CD8-positive, alpha-beta memory T cell (primary cell): ENCODE measurements around the gene DMBT1. TPM values are rescaled to one million over a fixed set of nuclear protein-coding genes. Genes with fewer than 3 reads are reported as not detected.

ENCODE experiments used
- CTCF ChIA-PET: fragments of 350-600 bp; sonication (Branson Sonifier 250); formaldehyde crosslinking; loops from one replicate; lab custom pipeline; 2021; ENCODE audit warnings: antibody characterized with exemption; lab: Charles Lee
- POLR2A ChIA-PET: fragments of 350-600 bp; sonication (Branson Sonifier 250); formaldehyde crosslinking; loops from one replicate; lab custom pipeline; 2021; ENCODE audit warnings: antibody characterized with exemption; lab: Charles Lee
- DNase-seq, 5 donors: peaks; one replicate each; pipeline versions ENCODE4 v3.0.0 to v3.0.0-alpha.2; 2020 to 2022; ENCODE audit warnings: mixed read lengths in 1 of 5
- H3K27ac ChIP-seq: one replicate; pipeline ENCODE4 v1.7.0; 2013; ENCODE audit warnings: low read depth, mild to moderate bottlenecking, low read length, moderate library complexity
- H3K27me3 ChIP-seq: 2 replicates; pipeline ENCODE4 v1.7.0; 2013; ENCODE audit warnings: low read length, mild to moderate bottlenecking; ENCODE audit not compliant: insufficient read depth, poor library complexity, severe bottlenecking
- H3K36me3 ChIP-seq: 2 replicates; pipeline ENCODE4 v1.7.0; 2013; ENCODE audit warnings: mild to moderate bottlenecking, low read length, moderate library complexity; ENCODE audit not compliant: insufficient read depth
- H3K4me1 ChIP-seq: 2 replicates; pipeline ENCODE4 v1.7.0; 2013; ENCODE audit warnings: mild to moderate bottlenecking, low read length, moderate library complexity; ENCODE audit not compliant: insufficient read depth
- H3K4me3 ChIP-seq: 2 replicates; pipeline ENCODE4 v1.7.0; 2013; ENCODE audit warnings: mild to moderate bottlenecking, low read length
- H3K9me3 ChIP-seq: 2 replicates; pipeline ENCODE4 v1.7.0; 2013; ENCODE audit warnings: mild to moderate bottlenecking, low read length
- H3K27ac Mint-ChIP-seq, 8 donors: one replicate each; pipeline ENCODE4 v1.8.0; 2020 to 2021; ENCODE audit warnings: mixed read lengths in 8 of 8, mild to moderate bottlenecking in 6 of 8, inconsistent platforms in 3 of 8, moderate library complexity in 3 of 8
- H3K27me3 Mint-ChIP-seq, 2 donors: one replicate each; pipeline ENCODE4 v1.8.0; 2020 to 2021; ENCODE audit warnings: mixed read lengths in 2 of 2, mild to moderate bottlenecking in 1 of 2, moderate library complexity in 1 of 2
- H3K36me3 Mint-ChIP-seq, 3 donors: one replicate each; pipeline ENCODE4 v1.8.0; 2020 to 2021; ENCODE audit warnings: mixed read lengths in 3 of 3, inconsistent platforms in 1 of 3, mild to moderate bottlenecking in 1 of 3
- H3K4me1 Mint-ChIP-seq, 3 donors: one replicate each; pipeline ENCODE4 v1.8.0; 2020 to 2021; ENCODE audit warnings: mixed read lengths in 3 of 3, inconsistent platforms in 1 of 3, mild to moderate bottlenecking in 1 of 3
- H3K4me3 Mint-ChIP-seq, 7 donors: one replicate each; pipeline ENCODE4 v1.8.0; 2020 to 2021; ENCODE audit warnings: mixed read lengths in 7 of 7, mild to moderate bottlenecking in 6 of 7, moderate library complexity in 4 of 7, inconsistent platforms in 2 of 7
- H3K9me3 Mint-ChIP-seq, 5 donors: one replicate each; pipeline ENCODE4 v1.8.0; 2020 to 2022; ENCODE audit warnings: mixed read lengths in 5 of 5, mild to moderate bottlenecking in 3 of 5, moderate library complexity in 2 of 5, inconsistent platforms in 1 of 5
- polyA plus RNA-seq: library from polyadenylated mRNA; unstranded; fragments of 300-500 nt; fragmentation: Illumina TruSeq; gene quantifications from one replicate; pipeline ENCODE4 v1.2.3, GENCODE V29; 2021
- total RNA-seq, 2 experiments: library from RNA; stranded (reverse); gene quantifications; one replicate each; pipeline ENCODE4 v1.2.3, GENCODE V29; 2021

The DMBT1 gene
- total and polyA plus RNA-seq, 3 experiments from 2014 or later = not detected

DNA sequence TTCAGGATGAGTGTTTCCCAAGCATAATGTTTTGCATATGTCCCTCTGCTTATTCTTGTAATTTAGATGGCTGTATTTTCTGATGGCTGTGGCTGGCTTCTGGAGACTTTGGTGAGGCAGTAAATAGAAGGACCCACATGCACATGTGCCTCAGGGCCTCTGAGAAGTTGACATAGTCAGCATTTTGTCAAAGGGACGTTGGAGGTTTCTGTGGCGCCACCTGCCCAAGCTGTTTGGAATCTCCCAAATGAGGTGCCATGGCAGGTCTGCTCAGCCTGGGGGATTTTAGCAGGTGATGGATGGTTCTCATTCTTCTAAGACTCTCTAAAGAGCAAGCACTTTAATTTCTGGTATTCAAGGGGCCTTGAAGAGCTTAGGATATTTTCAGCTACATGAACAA is 109.3 kb downstream of the DMBT1 start:
- H3K27ac Mint-ChIP-seq = no peak overlapping the region

DNA sequence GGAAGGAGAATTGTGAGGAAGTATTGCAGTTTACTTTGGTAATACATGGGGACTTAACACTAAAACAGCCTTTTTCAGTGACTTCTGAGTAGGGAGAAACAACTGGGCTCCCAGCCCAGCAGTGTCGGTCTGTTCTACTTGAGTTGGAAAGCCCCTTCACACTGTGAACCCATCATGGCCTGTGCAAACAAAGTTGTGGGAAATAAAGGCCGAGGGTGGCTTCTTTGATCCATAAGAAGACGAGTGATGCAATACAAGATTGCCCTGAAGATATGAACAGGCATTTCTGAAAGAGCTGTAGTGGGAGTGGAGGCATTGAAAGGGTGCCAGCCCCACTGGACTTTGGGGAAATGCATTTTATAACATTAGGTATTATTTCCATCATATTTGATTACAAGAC is 110.8 kb downstream of the DMBT1 start:
- Histone ChIP-seq H3K27ac (no peak overlapping the region), H3K27me3 (no peaks in the 10 kb centered on the region), H3K4me3 (no peak overlapping the region), H3K36me3 (no peaks in the 10 kb centered on the region), H3K9me3 (no peaks in the 10 kb centered on the region), H3K4me1 (no peaks in the 10 kb centered on the region)
- Mint-ChIP-seq H3K4me3 (no peak overlapping the region), H3K27me3 (peaks cover 16 to 44% of the 10 kb centered on the region in 2 donors), H3K36me3 (no peaks in the 10 kb centered on the region), H3K9me3 (no peaks in the 10 kb centered on the region), H3K27ac (no peak overlapping the region), H3K4me1 (no peaks in the 10 kb centered on the region)
- DNase-seq = no peak
- ChIA-PET CTCF (no interaction called here), POLR2A (no interaction called here)

More for the DNA sequence above, 109.3 kb downstream of the DMBT1 start:
- Mint-ChIP-seq H3K27me3 (peaks cover 17 to 44% of the 10 kb centered on the region in 2 donors), H3K36me3 (no peaks in the 10 kb centered on the region), H3K9me3 (no peaks in the 10 kb centered on the region), H3K4me3 (no peak overlapping the region), H3K4me1 (no peaks in the 10 kb centered on the region)
- ChIA-PET CTCF (no interaction called here), POLR2A (no interaction called here)
- no peaks in the 10 kb centered on the region for H3K9me3 ChIP-seq
- H3K36me3 ChIP-seq = no peaks in the 10 kb centered on the region
- no peaks in the 10 kb centered on the region for H3K4me1 ChIP-seq
- DNase-seq = no peak
- no peak overlapping the region for H3K27ac ChIP-seq
- H3K4me3 ChIP-seq = no peak overlapping the region
- no peaks in the 10 kb centered on the region for H3K27me3 ChIP-seq

DNA sequence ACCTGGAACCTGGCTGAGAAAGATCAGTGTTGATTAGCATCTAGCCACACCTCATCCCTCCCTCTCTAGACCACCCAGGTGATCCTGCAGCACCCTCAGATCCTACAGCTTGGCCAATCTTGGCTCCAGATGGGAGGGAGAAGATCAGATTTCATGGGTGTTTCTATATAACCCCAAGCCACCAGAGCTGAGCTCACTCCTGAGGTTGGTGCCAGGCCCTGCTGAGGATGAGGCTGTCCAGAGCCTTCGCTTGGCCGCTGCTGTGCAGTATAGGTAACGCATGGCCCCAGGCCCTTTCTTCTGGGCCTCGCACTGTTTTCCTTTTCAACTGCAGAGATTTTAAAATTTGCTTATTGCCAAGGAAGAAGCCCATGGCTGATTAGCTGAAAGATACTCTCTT is 112.1 kb downstream of the DMBT1 start:
- no peak overlapping the region for H3K27ac ChIP-seq
- Mint-ChIP-seq H3K27ac (no peak overlapping the region), H3K4me1 (no peaks in the 10 kb centered on the region), H3K36me3 (no peaks in the 10 kb centered on the region), H3K27me3 (peaks cover 21 to 49% of the 10 kb centered on the region in 2 donors), H3K9me3 (no peaks in the 10 kb centered on the region), H3K4me3 (no peak overlapping the region)
- no peaks in the 10 kb centered on the region for H3K9me3 ChIP-seq
- no peaks in the 10 kb centered on the region for H3K27me3 ChIP-seq
- no peak overlapping the region for H3K4me3 ChIP-seq
- DNase-seq = no peak
- CTCF ChIA-PET = no interaction called here
- H3K4me1 ChIP-seq = no peaks in the 10 kb centered on the region
- no peaks in the 10 kb centered on the region for H3K36me3 ChIP-seq
- POLR2A ChIA-PET = no interaction called here

DNA sequence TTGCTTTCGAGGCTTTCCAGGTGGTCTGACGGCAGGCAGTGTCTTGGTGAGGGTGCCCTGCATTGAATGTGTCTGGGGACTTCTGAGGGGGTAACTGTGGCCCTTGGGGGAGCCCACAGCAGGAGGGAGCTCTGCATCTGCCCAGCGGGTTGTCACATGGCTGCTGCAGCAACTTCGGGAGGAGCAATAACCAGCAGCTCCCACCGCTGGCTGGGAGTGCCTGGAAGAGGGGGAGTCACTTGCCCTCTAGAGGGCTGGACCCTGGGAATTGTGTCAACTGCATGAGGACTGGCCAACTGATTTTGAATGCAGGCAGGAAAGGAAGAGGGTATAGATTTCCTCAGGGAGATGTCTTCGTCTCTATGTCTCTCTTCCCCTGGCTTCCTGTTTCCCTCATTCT is 112.7 kb downstream of the DMBT1 start:
- POLR2A ChIA-PET = no interaction called here
- no peaks in the 10 kb centered on the region for H3K36me3 ChIP-seq
- H3K9me3 Mint-ChIP-seq = no peaks in the 10 kb centered on the region
- H3K27ac Mint-ChIP-seq = no peak overlapping the region
- no peak overlapping the region for H3K4me3 ChIP-seq
- H3K27ac ChIP-seq = no peak overlapping the region
- H3K36me3 Mint-ChIP-seq = no peaks in the 10 kb centered on the region
- no peaks in the 10 kb centered on the region for H3K27me3 ChIP-seq
- no peaks in the 10 kb centered on the region for H3K4me1 Mint-ChIP-seq
- H3K4me3 Mint-ChIP-seq = no peak overlapping the region
- peaks cover 21 to 48% of the 10 kb centered on the region in 2 donors for H3K27me3 Mint-ChIP-seq
- CTCF ChIA-PET = interaction anchor here (1.1 kb wide), 1 partner anchor 405 kb away, joined by 3 read pairs; no protein-coding TSS in a partner anchor
- no peaks in the 10 kb centered on the region for H3K4me1 ChIP-seq
- H3K9me3 ChIP-seq = no peaks in the 10 kb centered on the region
- no peak for DNase-seq

DNA sequence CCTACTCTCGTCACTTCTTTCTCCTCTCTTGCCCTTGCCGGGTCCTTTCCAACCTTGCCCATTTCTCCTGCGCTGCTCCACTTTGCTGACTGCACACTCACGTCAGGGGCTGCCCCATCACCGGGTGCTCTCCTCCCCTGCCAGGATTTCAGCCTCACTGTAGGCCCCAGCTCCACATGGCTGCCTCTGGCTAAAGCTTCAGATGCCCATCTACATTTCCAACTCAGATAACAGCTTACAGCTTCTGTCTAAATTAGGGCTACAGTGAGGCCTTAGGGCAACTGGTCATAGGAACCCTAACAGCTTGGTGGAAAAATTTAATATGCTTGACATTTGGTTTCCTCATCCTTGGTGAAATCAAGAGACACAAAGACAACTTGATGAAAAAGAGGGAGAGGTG is 113.2 kb downstream of the DMBT1 start:
- no peak overlapping the region for H3K4me3 ChIP-seq
- CTCF ChIA-PET = interaction anchor here (1.1 kb wide), 1 partner anchor 406 kb away, joined by 3 read pairs; no protein-coding TSS in a partner anchor
- H3K9me3 Mint-ChIP-seq = no peaks in the 10 kb centered on the region
- H3K4me1 ChIP-seq = no peaks in the 10 kb centered on the region
- DNase-seq = no peak
- no peak overlapping the region for H3K27ac Mint-ChIP-seq
- no peaks in the 10 kb centered on the region for H3K9me3 ChIP-seq
- no peak overlapping the region for H3K27ac ChIP-seq
- H3K4me3 Mint-ChIP-seq = no peak overlapping the region
- H3K36me3 ChIP-seq = no peaks in the 10 kb centered on the region
- peaks cover 19 to 53% of the 10 kb centered on the region in 2 donors for H3K27me3 Mint-ChIP-seq
- H3K27me3 ChIP-seq = no peaks in the 10 kb centered on the region
- H3K36me3 Mint-ChIP-seq = no peaks in the 10 kb centered on the region
- H3K4me1 Mint-ChIP-seq = no peaks in the 10 kb centered on the region
- POLR2A ChIA-PET = no interaction called here

DNA sequence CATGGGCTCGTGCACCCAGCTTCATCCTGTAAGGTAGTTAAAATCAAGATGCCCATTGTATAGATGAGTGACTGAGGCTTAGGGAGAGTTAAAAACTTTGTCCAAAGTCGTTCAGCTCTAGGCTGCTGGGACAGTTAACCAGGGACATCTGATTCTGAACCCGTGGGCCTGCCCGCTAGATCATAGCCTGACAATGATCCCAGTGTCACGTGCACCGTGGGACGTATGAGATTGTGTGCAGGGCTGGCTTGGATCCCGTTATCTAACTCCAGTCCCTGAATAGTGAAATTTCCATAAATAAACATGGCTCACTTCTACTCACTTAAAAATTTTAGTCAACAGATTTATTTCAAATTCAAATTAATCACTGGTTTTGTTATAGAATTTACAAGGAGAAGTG is 114.2 kb downstream of the DMBT1 start:
- H3K27me3 ChIP-seq = no peaks in the 10 kb centered on the region
- no peaks in the 10 kb centered on the region for H3K4me1 Mint-ChIP-seq
- H3K36me3 Mint-ChIP-seq = no peaks in the 10 kb centered on the region
- no peaks in the 10 kb centered on the region for H3K9me3 ChIP-seq
- no peak overlapping the region for H3K27ac ChIP-seq
- no peak for DNase-seq
- POLR2A ChIA-PET = no interaction called here
- no peak overlapping the region for H3K27ac Mint-ChIP-seq
- H3K36me3 ChIP-seq = no peaks in the 10 kb centered on the region
- H3K27me3 Mint-ChIP-seq = peaks cover 24 to 53% of the 10 kb centered on the region in 2 donors
- H3K4me1 ChIP-seq = no peaks in the 10 kb centered on the region
- H3K4me3 Mint-ChIP-seq = no peak overlapping the region
- no peak overlapping the region for H3K4me3 ChIP-seq
- peaks cover 0 to 2% (median 2%) of the 10 kb centered on the region in 5 donors for H3K9me3 Mint-ChIP-seq
- CTCF ChIA-PET = no interaction called here

DNA sequence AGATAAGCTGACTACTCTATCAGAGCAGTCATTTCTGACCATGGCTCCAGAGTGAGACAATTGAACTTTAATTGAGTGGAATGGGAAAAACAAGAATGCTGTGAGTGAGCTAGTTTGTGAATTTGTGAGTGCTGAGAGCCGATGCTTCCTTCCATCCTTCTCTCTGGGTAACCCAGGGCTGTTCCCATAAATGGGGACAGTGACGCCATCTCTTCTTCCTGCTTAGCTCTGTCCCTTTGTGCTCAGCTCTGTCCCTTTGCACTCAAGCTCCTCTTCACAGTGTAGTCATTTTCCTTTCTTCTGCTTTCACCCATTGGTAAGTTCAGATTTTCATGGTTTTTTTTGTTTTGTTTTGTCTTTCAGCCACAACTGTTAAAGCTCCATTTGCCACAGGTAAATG is 114.7 kb downstream of the DMBT1 start:
- Histone ChIP-seq H3K27me3 (no peaks in the 10 kb centered on the region), H3K4me1 (no peaks in the 10 kb centered on the region), H3K36me3 (no peaks in the 10 kb centered on the region), H3K27ac (no peak overlapping the region), H3K4me3 (no peak overlapping the region), H3K9me3 (no peaks in the 10 kb centered on the region)
- ChIA-PET CTCF (no interaction called here), POLR2A (no interaction called here)
- peaks cover 26 to 50% of the 10 kb centered on the region in 2 donors for H3K27me3 Mint-ChIP-seq
- H3K4me1 Mint-ChIP-seq = no peaks in the 10 kb centered on the region
- H3K4me3 Mint-ChIP-seq = no peak overlapping the region
- no peak for DNase-seq
- no peak overlapping the region for H3K27ac Mint-ChIP-seq
- H3K36me3 Mint-ChIP-seq = no peaks in the 10 kb centered on the region
- peaks cover 0 to 2% (median 2%) of the 10 kb centered on the region in 5 donors for H3K9me3 Mint-ChIP-seq

DNA sequence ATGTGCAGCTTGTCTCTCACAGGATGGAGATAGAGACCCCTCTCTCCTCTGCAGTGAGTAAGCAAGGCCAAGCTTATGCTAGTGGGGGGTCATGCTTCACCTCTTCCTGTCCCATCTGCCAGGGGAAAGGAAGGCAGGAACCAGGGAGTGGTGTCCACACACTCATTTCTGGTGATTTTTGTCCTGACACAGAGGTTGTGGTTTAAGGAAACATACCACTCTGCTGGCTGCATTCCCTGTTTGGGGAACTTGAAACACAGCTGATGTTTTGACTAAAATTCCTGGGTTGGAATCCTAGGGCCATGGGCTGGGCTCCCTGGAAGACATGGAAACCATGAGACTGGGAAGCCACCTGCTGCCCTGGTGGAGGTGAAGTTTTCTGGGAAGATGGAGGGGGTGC is 117.7 kb downstream of the DMBT1 start:
- no peak overlapping the region for H3K4me3 ChIP-seq
- no peaks in the 10 kb centered on the region for H3K27me3 ChIP-seq
- H3K4me3 Mint-ChIP-seq = no peak overlapping the region
- ChIA-PET CTCF (no interaction called here), POLR2A (no interaction called here)
- no peaks in the 10 kb centered on the region for H3K36me3 Mint-ChIP-seq
- no peak for DNase-seq
- H3K4me1 ChIP-seq = no peaks in the 10 kb centered on the region
- H3K27ac ChIP-seq = no peak overlapping the region
- no peaks in the 10 kb centered on the region for H3K9me3 ChIP-seq
- H3K27ac Mint-ChIP-seq = no peak overlapping the region
- H3K4me1 Mint-ChIP-seq = no peaks in the 10 kb centered on the region
- no peaks in the 10 kb centered on the region for H3K36me3 ChIP-seq
- H3K27me3 Mint-ChIP-seq = peaks cover 19 to 44% of the 10 kb centered on the region in 2 donors
- peaks cover 0 to 2% (median 2%) of the 10 kb centered on the region in 5 donors for H3K9me3 Mint-ChIP-seq

DNA sequence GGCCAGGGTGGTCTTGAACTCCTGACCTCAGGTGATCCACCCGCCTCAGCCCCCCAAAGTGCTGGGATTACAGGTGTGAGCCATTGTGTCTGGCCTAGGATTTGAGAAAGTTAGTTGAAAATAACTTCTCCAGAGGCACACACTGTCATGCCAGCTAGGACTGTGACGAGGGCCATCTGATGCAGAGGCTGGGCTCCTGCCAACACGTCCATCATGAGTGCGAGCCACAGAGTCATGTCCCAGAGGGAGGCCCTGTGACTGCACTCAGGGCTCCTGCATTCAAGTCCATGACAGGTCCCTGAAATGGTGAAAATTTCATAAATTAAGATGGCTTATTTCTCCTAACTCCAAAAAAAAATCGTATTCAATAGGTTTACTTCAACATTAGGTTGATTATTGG is 122.0 kb downstream of the DMBT1 start:
- no peak for DNase-seq
- no peaks in the 10 kb centered on the region for H3K36me3 ChIP-seq
- Mint-ChIP-seq H3K27me3 (peaks cover 25 to 35% of the 10 kb centered on the region in 2 donors), H3K4me3 (no peak overlapping the region), H3K27ac (no peak overlapping the region), H3K36me3 (no peaks in the 10 kb centered on the region), H3K4me1 (no peaks in the 10 kb centered on the region), H3K9me3 (peaks cover 0 to 2% (median 2%) of the 10 kb centered on the region in 5 donors)
- no peaks in the 10 kb centered on the region for H3K9me3 ChIP-seq
- H3K27ac ChIP-seq = no peak overlapping the region
- no peak overlapping the region for H3K4me3 ChIP-seq
- ChIA-PET CTCF (no interaction called here), POLR2A (no interaction called here)
- no peaks in the 10 kb centered on the region for H3K27me3 ChIP-seq
- H3K4me1 ChIP-seq = no peaks in the 10 kb centered on the region
